GM12878 (cell line): ENCODE data around the gene BCL10.
A peak's percentile ranks its signal among the peaks of the same experiment; 100 is the strongest.

Experiments used
- CREB1 ChIP-seq: IDR thresholded peaks from 2 replicates; pipeline ENCODE4 v1.6.1; 2012; ENCODE audit warnings: low read depth, mild to moderate bottlenecking, inconsistent platforms
- EZH2 ChIP-seq: IDR thresholded peaks from 2 replicates; pipeline ENCODE4 v1.6.1; 2012; ENCODE audit warnings: low read depth, mild to moderate bottlenecking, control low read depth, inconsistent platforms, low read length, borderline replicate concordance; ENCODE audit not compliant: control insufficient read depth
- NR2C2 ChIP-seq: IDR thresholded peaks from 2 replicates; pipeline ENCODE4 v1.6.1; 2011; ENCODE audit warnings: borderline replicate concordance, low read depth; ENCODE audit not compliant: control insufficient read depth, insufficient read length
- POLR2A ChIP-seq: IDR thresholded peaks from 2 replicates; pipeline ENCODE4 v1.6.1; 2011; ENCODE audit warnings: low read depth, mild to moderate bottlenecking, low read length
- STAT1 ChIP-seq: fragments of 450-650 bp; conservative IDR thresholded peaks from 2 replicates; pipeline ENCODE4 v1.6.1; 2014; ENCODE audit warnings: antibody characterized with exemption, mild to moderate bottlenecking
- TF ChIP-seq, protein P1 (sequence below): IDR thresholded peaks from 2 replicates; pipeline ENCODE4 v1.6.1; 2011; ENCODE audit warnings: low read depth, mild to moderate bottlenecking, low read length, moderate library complexity, borderline replicate concordance; ENCODE audit errors: extremely low read depth
- TF ChIP-seq, protein P2 (sequence below), 3 experiments: IDR thresholded peaks in 2 of 3; conservative IDR thresholded peaks in 1 of 3; 2 replicates each; pipeline ENCODE4 v1.5.1; 2011; ENCODE audit warnings: low read depth in 3 of 3, low read length in 3 of 3, mild to moderate bottlenecking in 3 of 3, control low read depth in 2 of 3, moderate library complexity in 2 of 3, inconsistent platforms in 1 of 3, mixed read lengths in 1 of 3; ENCODE audit not compliant: control insufficient read depth in 2 of 3, insufficient read depth in 1 of 3; ENCODE audit errors: extremely low read depth in 1 of 3
- TF ChIP-seq, protein P3 (sequence below): IDR thresholded peaks from 2 replicates; pipeline ENCODE4 v1.6.1; 2012; ENCODE audit warnings: low read depth, low read length, improper control_type of control experiment

DNA sequence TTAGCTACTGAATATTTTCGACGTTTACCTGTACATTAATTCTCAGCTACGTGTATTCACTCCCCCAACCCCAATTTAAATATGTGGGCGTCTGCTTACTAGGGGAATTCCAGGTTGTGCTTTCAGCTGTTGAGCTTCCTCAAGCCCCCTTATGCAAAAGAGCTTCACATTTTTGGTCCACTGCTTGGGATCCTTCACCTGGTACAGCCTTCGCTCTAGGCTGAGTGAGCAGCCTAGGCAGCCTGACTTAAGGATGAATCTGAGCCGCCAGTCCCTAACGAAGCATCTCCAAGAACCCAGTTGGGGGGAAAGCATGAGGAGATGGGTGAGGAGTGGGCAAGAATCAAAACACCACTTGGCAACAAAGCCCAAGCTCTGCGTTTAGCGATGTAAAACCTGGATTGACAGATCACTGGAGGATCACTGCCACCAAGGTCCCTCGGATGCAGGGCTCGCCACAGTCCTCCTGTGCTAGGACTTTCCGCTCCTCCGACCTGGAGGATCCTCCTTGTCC, 674 bp downstream of the BCL10 start:
- no peak for TF ChIP-seq EZH2
- no peak for TF ChIP-seq NR2C2
- TF ChIP-seq, protein P1, sequence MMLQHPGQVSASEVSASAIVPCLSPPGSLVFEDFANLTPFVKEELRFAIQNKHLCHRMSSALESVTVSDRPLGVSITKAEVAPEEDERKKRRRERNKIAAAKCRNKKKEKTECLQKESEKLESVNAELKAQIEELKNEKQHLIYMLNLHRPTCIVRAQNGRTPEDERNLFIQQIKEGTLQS: no peak
- TF ChIP-seq, protein P2, sequence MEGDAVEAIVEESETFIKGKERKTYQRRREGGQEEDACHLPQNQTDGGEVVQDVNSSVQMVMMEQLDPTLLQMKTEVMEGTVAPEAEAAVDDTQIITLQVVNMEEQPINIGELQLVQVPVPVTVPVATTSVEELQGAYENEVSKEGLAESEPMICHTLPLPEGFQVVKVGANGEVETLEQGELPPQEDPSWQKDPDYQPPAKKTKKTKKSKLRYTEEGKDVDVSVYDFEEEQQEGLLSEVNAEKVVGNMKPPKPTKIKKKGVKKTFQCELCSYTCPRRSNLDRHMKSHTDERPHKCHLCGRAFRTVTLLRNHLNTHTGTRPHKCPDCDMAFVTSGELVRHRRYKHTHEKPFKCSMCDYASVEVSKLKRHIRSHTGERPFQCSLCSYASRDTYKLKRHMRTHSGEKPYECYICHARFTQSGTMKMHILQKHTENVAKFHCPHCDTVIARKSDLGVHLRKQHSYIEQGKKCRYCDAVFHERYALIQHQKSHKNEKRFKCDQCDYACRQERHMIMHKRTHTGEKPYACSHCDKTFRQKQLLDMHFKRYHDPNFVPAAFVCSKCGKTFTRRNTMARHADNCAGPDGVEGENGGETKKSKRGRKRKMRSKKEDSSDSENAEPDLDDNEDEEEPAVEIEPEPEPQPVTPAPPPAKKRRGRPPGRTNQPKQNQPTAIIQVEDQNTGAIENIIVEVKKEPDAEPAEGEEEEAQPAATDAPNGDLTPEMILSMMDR (IDR thresholded peaks at IDR 0.05 in 2 of 3, conservative IDR thresholded peaks at IDR 0.05 in 1 of 3; ENCODE audit: control insufficient read depth in 2 of 3, extremely low read depth in 1 of 3, insufficient read depth in 1 of 3, low read depth in 3 of 3, low read length in 3 of 3): no peak
- TF ChIP-seq POLR2A: peak; percentile 46
- no peak for TF ChIP-seq CREB1
- TF ChIP-seq STAT1: no peak
- TF ChIP-seq, protein P3, sequence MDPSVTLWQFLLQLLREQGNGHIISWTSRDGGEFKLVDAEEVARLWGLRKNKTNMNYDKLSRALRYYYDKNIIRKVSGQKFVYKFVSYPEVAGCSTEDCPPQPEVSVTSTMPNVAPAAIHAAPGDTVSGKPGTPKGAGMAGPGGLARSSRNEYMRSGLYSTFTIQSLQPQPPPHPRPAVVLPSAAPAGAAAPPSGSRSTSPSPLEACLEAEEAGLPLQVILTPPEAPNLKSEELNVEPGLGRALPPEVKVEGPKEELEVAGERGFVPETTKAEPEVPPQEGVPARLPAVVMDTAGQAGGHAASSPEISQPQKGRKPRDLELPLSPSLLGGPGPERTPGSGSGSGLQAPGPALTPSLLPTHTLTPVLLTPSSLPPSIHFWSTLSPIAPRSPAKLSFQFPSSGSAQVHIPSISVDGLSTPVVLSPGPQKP: no peak
